Caco-2 (cell line): ENCODE data around the gene SLC35G6. TPM values are rescaled to one million over a fixed set of nuclear protein-coding genes. Genes with fewer than 3 reads are reported as not detected.
A peak's percentile ranks its signal among the peaks of the same experiment; 100 is the strongest.
"Not testable (repeated sequence)": the region's sequence is repeated elsewhere in the genome, so short reads cannot be mapped to it uniquely, and the experiment has no call there.

Source experiments
- Bru-seq: library from RNA; stranded (reverse); fragments of 400-500 nt; gene quantifications from one replicate; lab custom pipeline; 2021; lab: Mats Ljungman, UMichigan
- BruChase-seq, 2 experiments: library from RNA; stranded (reverse); fragments of 400-500 nt; gene quantifications; one replicate each; lab custom pipeline; 2021; lab: Mats Ljungman, UMichigan
- BruUV-seq: library from RNA; stranded (reverse); fragments of 400-500 nt; replicated peaks from 2 replicates; lab custom pipeline; 2021; lab: Mats Ljungman, UMichigan
- CTCF ChIA-PET: fragments of 300-600 bp; sonication (Branson Sonifier 250); formaldehyde crosslinking; loops from one replicate; lab custom pipeline; 2022; ENCODE audit warnings: antibody characterized with exemption; lab: Charles Lee
- POLR2A ChIA-PET: fragments of 300-600 bp; sonication (Branson Sonifier 250); formaldehyde crosslinking; loops from one replicate; lab custom pipeline; 2022; ENCODE audit warnings: antibody characterized with exemption; lab: Charles Lee
- DNase-seq, 2 experiments: peaks; one replicate each; pipeline versions ENCODE4 v3.0.0 to v3.0.0-alpha.2; 2020 to 2022
- H3K27me3 ChIP-seq: replicated peaks from 2 replicates; pipeline ENCODE4 v1.6.0; 2011; ENCODE audit warnings: low read length; ENCODE audit not compliant: control insufficient read depth, insufficient read depth
- H3K36me3 ChIP-seq: 2 replicates; pipeline ENCODE4 v1.5.1; 2011; ENCODE audit warnings: low read length; ENCODE audit not compliant: control insufficient read depth, insufficient read depth
- H3K4me1 ChIP-seq: fragments of 250-450 bp; sonication (Bioruptor Pico); 2 replicates; pipeline ENCODE4 v1.5.1; 2020; ENCODE audit warnings: mild to moderate bottlenecking
- H3K4me3 ChIP-seq: 2 replicates; pipeline ENCODE4 v1.5.1; 2011; ENCODE audit warnings: low read depth, mild to moderate bottlenecking, control low read depth, low read length
- H3K9me3 ChIP-seq: fragments of 250-450 bp; sonication (Bioruptor Pico); 2 replicates; pipeline ENCODE4 v1.5.1; 2020; ENCODE audit warnings: mild to moderate bottlenecking, moderate library complexity
- H3K27ac Mint-ChIP-seq: one replicate; pipeline ENCODE4 v1.8.0; 2022; ENCODE audit warnings: mixed read lengths; ENCODE audit not compliant: unreplicated experiment
- H3K27me3 Mint-ChIP-seq: one replicate; pipeline ENCODE4 v1.8.0; 2022; ENCODE audit warnings: mixed read lengths; ENCODE audit not compliant: insufficient read depth, unreplicated experiment
- H3K36me3 Mint-ChIP-seq: one replicate; pipeline ENCODE4 v1.8.0; 2022; ENCODE audit warnings: mild to moderate bottlenecking, mixed read lengths; ENCODE audit not compliant: insufficient read depth, unreplicated experiment
- H3K4me1 Mint-ChIP-seq: one replicate; pipeline ENCODE4 v1.8.0; 2022; ENCODE audit warnings: low read depth, mixed read lengths; ENCODE audit not compliant: unreplicated experiment
- H3K4me3 Mint-ChIP-seq: one replicate; pipeline ENCODE4 v1.8.0; 2022; ENCODE audit warnings: mild to moderate bottlenecking, moderate library complexity, mixed read lengths; ENCODE audit not compliant: unreplicated experiment
- H3K9me3 Mint-ChIP-seq: one replicate; pipeline ENCODE4 v1.8.0; 2022; ENCODE audit warnings: mixed read lengths; ENCODE audit not compliant: unreplicated experiment
- CTCF ChIP-seq, 2 experiments: fragments of 200-600 bp in 1 of 2; IDR thresholded peaks; 1 replicate in 1 of 2; 2 replicates in 1 of 2; pipeline versions ENCODE4 v1.5.1 to v1.8.0; 2011 to 2022; ENCODE audit warnings: antibody characterized with exemption in 1 of 2, control low read depth in 1 of 2, inconsistent platforms in 1 of 2, low read depth in 1 of 2, low read length in 1 of 2, mild to moderate bottlenecking in 1 of 2, moderate library complexity in 1 of 2; ENCODE audit not compliant: insufficient read depth in 1 of 2, severe bottlenecking in 1 of 2, unreplicated experiment in 1 of 2
- intact Hi-C: fragments of 100-400 bp; cut with micrococcal nuclease; formaldehyde crosslinking; loops from one replicate; pipeline ENCODE4 v1.10.0; 2022; ENCODE audit not compliant: unreplicated experiment
- long read RNA-seq: library from polyadenylated mRNA; stranded (forward); transcript quantifications from one replicate; pipeline ENCODE4 v2.0.0, GENCODE V29; 2022
- total RNA-seq: library from RNA; stranded (reverse); gene quantifications from 2 replicates; pipeline ENCODE4 v1.2.3, GENCODE V29; 2022

The SLC35G6 gene
- not detected in 2 replicates for total RNA-seq
- percentile 22 among the genes with signal in this experiment for Bru-seq, nascent RNA
- not detected for BruChase-seq, experiment 1, labeled RNA remaining after a 2-hour chase
- BruChase-seq, experiment 2, labeled RNA remaining after a 6-hour chase, result percentile 20 among the genes with signal in this experiment
- long read RNA-seq, result 0 reads

GRCh38 chr17:7481275-7481674 is at the start of gene SLC35G6:
Gene SLC35G6, plus strand, starts transcription at chr17:7481446. Its CDS starts 71 bp downstream, at chr17:7481517.
- peaks cover 47% of the 10 kb centered on the region for H3K36me3 Mint-ChIP-seq
- H3K9me3 ChIP-seq, H3K4me3 ChIP-seq, H3K27me3 ChIP-seq, BruUV-seq, CTCF ChIA-PET, H3K9me3 Mint-ChIP-seq, H3K36me3 ChIP-seq, DNase-seq, H3K27me3 Mint-ChIP-seq: not testable (repeated sequence)
- H3K27ac Mint-ChIP-seq, result peak within 1 kb of the TSS; percentile 96
- peaks cover 38% of the 10 kb centered on the region for H3K4me1 Mint-ChIP-seq
- peak within 1 kb of the TSS; percentile 86 for H3K4me3 Mint-ChIP-seq
- H3K4me1 ChIP-seq, result peaks cover 23% of the 10 kb centered on the region
- intact Hi-C loops, result loop anchor here (2.0 to 5.0 kb wide), 3 partner anchors 26 to 174 kb away; partner anchors contain the start of gene EIF5A
- POLR2A ChIA-PET, result interaction anchor here (0.7 kb wide), 1 partner anchor 111 kb away, joined by 3 read pairs; no protein-coding TSS in a partner anchor

- Mint-ChIP-seq H3K9me3 (no peaks in the 10 kb centered on the region), H3K27me3 (no peaks in the 10 kb centered on the region), H3K27ac (no peak overlapping the region), H3K4me3 (no peak overlapping the region), H3K36me3 (peaks cover 23% of the 10 kb centered on the region), H3K4me1 (no peaks in the 10 kb centered on the region)
- no peaks in the 10 kb centered on the region for H3K27me3 ChIP-seq
- no TSS peak for BruUV-seq
- no peaks in the 10 kb centered on the region for H3K4me1 ChIP-seq
- intact Hi-C loops, result no loop called here
- no peaks in the 10 kb centered on the region for H3K9me3 ChIP-seq
- POLR2A ChIA-PET, result no interaction called here
- no peak for DNase-seq
- no peak overlapping the region for H3K4me3 ChIP-seq
- H3K36me3 ChIP-seq, result no peaks in the 10 kb centered on the region
- CTCF ChIA-PET, result interaction anchor here (0.6 kb wide), 1 partner anchor 52 kb away, joined by 4 read pairs; the partner anchor contains the start of gene POLR2A
- no peak for TF ChIP-seq CTCF (IDR thresholded peaks at IDR 0.05; ENCODE audit: insufficient read depth in 1 of 2, low read depth in 1 of 2, low read length in 1 of 2, severe bottlenecking in 1 of 2, unreplicated experiment in 1 of 2)
Measured at GRCh38 chr17:7432296-7432695, 49.0 kb upstream of the SLC35G6 start.

- H3K36me3 Mint-ChIP-seq, result peaks cover 23% of the 10 kb centered on the region
- intact Hi-C loops, result loop anchor here (1.0 to 5.0 kb wide), 4 partner anchors 32 to 251 kb away; partner anchors contain the start of genes SENP3, TMEM256, TMEM95 and TP53
- H3K4me1 Mint-ChIP-seq, result peaks cover 6% of the 10 kb centered on the region
Measured at GRCh38 chr17:7435676-7436555, 45.3 kb upstream of the SLC35G6 start.

More at GRCh38 chr17:7435676-7436555, 45.3 kb upstream of the SLC35G6 start:
- Mint-ChIP-seq H3K9me3 (no peaks in the 10 kb centered on the region), H3K27me3 (no peaks in the 10 kb centered on the region), H3K4me3 (peak overlapping the region; percentile 81), H3K27ac (peak overlapping the region; percentile 95)
- ChIA-PET POLR2A (interaction anchor here (0.5 to 2.9 kb wide), 5 partner anchors 32 to 48 kb away, joined by 3 to 38 read pairs (median 5); partner anchors contain the start of genes POLR2A, TMEM256 and ZBTB4), CTCF (interaction anchor here (0.6 to 2.9 kb wide), 6 partner anchors 16 to 390 kb away, joined by 3 to 21 read pairs (median 5); partner anchors contain the start of gene TMEM256)
- Histone ChIP-seq H3K9me3 (no peaks in the 10 kb centered on the region), H3K4me3 (peak overlapping the region; percentile 55), H3K4me1 (no peaks in the 10 kb centered on the region), H3K27me3 (no peaks in the 10 kb centered on the region), H3K36me3 (no peaks in the 10 kb centered on the region)
- peak in 1 of 2 experiments; percentile 17 for TF ChIP-seq CTCF (IDR thresholded peaks at IDR 0.05; ENCODE audit: insufficient read depth in 1 of 2, low read depth in 1 of 2, low read length in 1 of 2, severe bottlenecking in 1 of 2, unreplicated experiment in 1 of 2)
- peak; percentile 48 to 58 for DNase-seq
- TSS peak; percentile 82 for BruUV-seq
